CD4-positive, alpha-beta memory T cell (primary cell): ENCODE results near the gene SCAANT1. TPM values are rescaled to one million over a fixed set of nuclear protein-coding genes. Genes with fewer than 3 reads are reported as not detected.

Experiments
- CTCF ChIA-PET: fragments of 350-600 bp; sonication (Branson Sonifier 250); formaldehyde crosslinking; loops from one replicate; lab custom pipeline; 2021; ENCODE audit warnings: inconsistent platforms; ENCODE audit not compliant: partially characterized antibody; lab: Charles Lee
- POLR2A ChIA-PET: fragments of 350-600 bp; sonication (Branson Sonifier 250); formaldehyde crosslinking; loops from one replicate; lab custom pipeline; 2021; ENCODE audit not compliant: partially characterized antibody; lab: Charles Lee
- DNase-seq, 5 donors: peaks; one replicate each; pipeline versions ENCODE4 v3.0.0 to v3.0.0-alpha.2; 2020 to 2022; ENCODE audit warnings: mixed read lengths in 1 of 5
- H3K27ac ChIP-seq: one replicate; pipeline ENCODE4 v1.7.0; 2013; ENCODE audit warnings: low read depth, low read length
- H3K27me3 ChIP-seq: 2 replicates; pipeline ENCODE4 v1.7.0; 2013; ENCODE audit warnings: mild to moderate bottlenecking, low read length, moderate library complexity; ENCODE audit not compliant: insufficient read depth
- H3K36me3 ChIP-seq: 2 replicates; pipeline ENCODE4 v1.7.0; 2013; ENCODE audit warnings: mild to moderate bottlenecking, low read length, moderate library complexity; ENCODE audit not compliant: insufficient read depth
- H3K4me1 ChIP-seq: 2 replicates; pipeline ENCODE4 v1.7.0; 2013; ENCODE audit warnings: mild to moderate bottlenecking, low read length, moderate library complexity; ENCODE audit not compliant: insufficient read depth
- H3K4me3 ChIP-seq, 2 donors: one replicate each; pipeline ENCODE4 v1.7.0; 2013; ENCODE audit warnings: low read length in 2 of 2, mild to moderate bottlenecking in 1 of 2
- H3K9me3 ChIP-seq, 2 donors: one replicate each; pipeline ENCODE4 v1.7.0; 2013; ENCODE audit warnings: low read length in 2 of 2, control low read depth in 1 of 2; ENCODE audit not compliant: control insufficient read depth in 1 of 2
- H3K27ac Mint-ChIP-seq, 7 donors: one replicate each; pipeline ENCODE4 v1.8.0; 2020 to 2021; ENCODE audit warnings: mixed read lengths in 7 of 7, mild to moderate bottlenecking in 6 of 7, inconsistent platforms in 3 of 7, moderate library complexity in 3 of 7
- H3K27me3 Mint-ChIP-seq, 2 donors: one replicate each; pipeline ENCODE4 v1.8.0; 2020 to 2021; ENCODE audit warnings: mixed read lengths in 2 of 2
- H3K36me3 Mint-ChIP-seq, 2 donors: one replicate each; pipeline ENCODE4 v1.8.0; 2020 to 2021; ENCODE audit warnings: mixed read lengths in 2 of 2, inconsistent platforms in 1 of 2, mild to moderate bottlenecking in 1 of 2
- H3K4me1 Mint-ChIP-seq, 4 donors: one replicate each; pipeline ENCODE4 v1.8.0; 2020 to 2021; ENCODE audit warnings: mixed read lengths in 4 of 4, mild to moderate bottlenecking in 1 of 4
- H3K4me3 Mint-ChIP-seq, 8 donors: one replicate each; pipeline ENCODE4 v1.8.0; 2020 to 2021; ENCODE audit warnings: mixed read lengths in 8 of 8, mild to moderate bottlenecking in 7 of 8, moderate library complexity in 6 of 8, inconsistent platforms in 3 of 8
- H3K9me3 Mint-ChIP-seq, 8 donors: one replicate each; pipeline ENCODE4 v1.8.0; 2020 to 2021; ENCODE audit warnings: mixed read lengths in 8 of 8, mild to moderate bottlenecking in 5 of 8, inconsistent platforms in 3 of 8, moderate library complexity in 1 of 8
- intact Hi-C: fragments of 100-400 bp; cut with micrococcal nuclease; formaldehyde crosslinking; loops from one replicate; pipeline ENCODE4 v1.15.1; 2023
- polyA plus RNA-seq, 2 donors: library from polyadenylated mRNA; unstranded; fragments of 300-500 nt; fragmentation: Illumina TruSeq; gene quantifications; one replicate each; pipeline ENCODE4 v1.2.3, GENCODE V29; 2021
- total RNA-seq, 2 experiments: library from RNA; stranded (reverse); gene quantifications; one replicate each; pipeline ENCODE4 v1.2.3, GENCODE V29; 2021

Gene SCAANT1
- total and polyA plus RNA-seq, 4 experiments from 2014 or later: not detected

DNA sequence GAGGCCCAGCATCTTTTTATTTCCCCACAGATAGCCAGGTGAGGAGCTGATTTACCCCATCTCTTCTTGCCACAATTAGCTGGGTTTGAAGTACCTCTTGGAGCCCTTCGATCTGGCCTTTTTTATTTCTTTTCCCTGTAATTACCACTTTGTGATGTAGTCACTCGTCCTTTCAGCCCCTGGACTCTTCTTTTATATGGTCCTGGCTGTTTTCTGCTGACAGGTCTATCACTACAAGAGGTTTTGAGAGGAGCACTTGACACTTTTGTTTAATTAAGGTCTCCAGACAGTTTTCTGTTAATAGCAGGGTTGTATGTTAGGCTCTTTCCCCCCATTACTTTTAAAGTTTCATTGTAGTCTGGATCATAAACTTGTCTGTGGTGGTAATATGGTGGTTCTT lies 36.7 kb downstream of the SCAANT1 start:
- intact Hi-C loops: no loop called here
- Histone ChIP-seq H3K4me1 (peaks cover 55% of the 10 kb centered on the region), H3K4me3 (no peak overlapping the region), H3K27ac (no peak overlapping the region), H3K36me3 (no peaks in the 10 kb centered on the region), H3K9me3 (no peaks in the 10 kb centered on the region), H3K27me3 (no peaks in the 10 kb centered on the region)
- DNase-seq: no peak
- Mint-ChIP-seq H3K9me3 (no peaks in the 10 kb centered on the region), H3K4me3 (no peak overlapping the region), H3K36me3 (peaks cover 0 to 3% of the 10 kb centered on the region in 2 donors), H3K4me1 (peaks cover 56 to 83% (median 65%) of the 10 kb centered on the region in 4 donors), H3K27ac (peak overlapping the region in 4 of 7 donors; percentile 5 to 63 (median 12)), H3K27me3 (no peaks in the 10 kb centered on the region)
- CTCF ChIA-PET: no interaction called here
- POLR2A ChIA-PET: interaction anchor here (1.5 kb wide), 1 partner anchor 12 kb away, joined by 6 read pairs; the partner anchor contains the start of genes ATXN7 and THOC7

DNA sequence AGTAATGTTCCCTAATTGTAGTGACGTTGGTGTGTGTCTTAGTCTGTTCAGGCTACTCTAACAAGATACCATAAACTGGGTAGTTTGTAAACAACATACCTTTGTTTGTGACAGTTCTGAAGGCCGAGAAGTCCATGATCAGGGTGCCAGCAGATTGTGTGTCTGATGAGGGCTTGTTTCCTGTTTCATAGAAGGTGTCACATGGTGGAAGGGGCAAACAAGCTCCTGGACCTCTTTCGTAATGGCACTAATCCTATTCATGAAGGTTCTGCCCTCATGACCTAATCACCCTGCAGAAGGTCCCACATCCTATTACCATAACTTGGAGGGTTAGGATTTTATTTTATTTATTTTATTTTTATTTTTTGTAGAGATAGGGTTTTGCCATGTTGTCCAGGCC lies 37.4 kb downstream of the SCAANT1 start:
- no peaks in the 10 kb centered on the region for H3K27me3 ChIP-seq
- Mint-ChIP-seq H3K4me1 (peaks cover 53 to 83% (median 67%) of the 10 kb centered on the region in 4 donors), H3K9me3 (no peaks in the 10 kb centered on the region), H3K27ac (no peak overlapping the region), H3K4me3 (no peak overlapping the region), H3K27me3 (no peaks in the 10 kb centered on the region), H3K36me3 (peaks cover 0 to 3% of the 10 kb centered on the region in 2 donors)
- no peaks in the 10 kb centered on the region for H3K36me3 ChIP-seq
- ChIA-PET CTCF (interaction anchor here (0.8 kb wide), 1 partner anchor 8 kb away, joined by 3 read pairs; no protein-coding TSS in a partner anchor), POLR2A (interaction anchor here (1.5 kb wide), 1 partner anchor 11 kb away, joined by 6 read pairs; the partner anchor contains the start of genes ATXN7 and THOC7)
- no peak overlapping the region for H3K4me3 ChIP-seq
- H3K27ac ChIP-seq: no peak overlapping the region
- DNase-seq: no peak
- intact Hi-C loops: no loop called here
- H3K4me1 ChIP-seq: peaks cover 63% of the 10 kb centered on the region
- no peaks in the 10 kb centered on the region for H3K9me3 ChIP-seq

- POLR2A ChIA-PET: no interaction called here
These were observed 39.9 kb downstream of the SCAANT1 start for GRCh38 chr3:63872135-63872924.

DNA sequence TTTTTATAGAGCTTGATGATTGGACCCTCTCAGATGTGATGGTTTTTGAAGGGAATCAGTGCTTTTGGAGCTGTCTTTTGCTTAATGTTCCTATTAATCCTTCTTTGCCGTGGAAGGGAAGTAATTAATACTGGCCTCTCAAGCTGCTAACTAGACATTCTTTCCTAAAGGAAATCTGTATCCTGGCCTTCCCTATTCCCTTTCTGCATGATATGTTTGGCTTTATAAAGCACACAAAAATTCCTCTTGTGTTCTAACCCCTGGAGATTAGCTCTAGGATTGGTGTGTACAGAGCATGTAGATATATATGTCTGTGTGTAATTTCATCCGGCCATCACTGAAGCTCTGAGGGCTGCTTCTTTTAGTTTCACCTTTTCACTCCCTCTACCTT lies 41.6 kb downstream of the SCAANT1 start:
- intact Hi-C loops: no loop called here
- CTCF ChIA-PET: interaction anchor here (1.1 kb wide), 1 partner anchor 521 kb away, joined by 3 read pairs; no protein-coding TSS in a partner anchor
- peaks cover 35 to 78% (median 60%) of the 10 kb centered on the region in 4 donors for H3K4me1 Mint-ChIP-seq
- Histone ChIP-seq H3K4me1 (peaks cover 49% of the 10 kb centered on the region), H3K9me3 (no peaks in the 10 kb centered on the region), H3K27me3 (no peaks in the 10 kb centered on the region), H3K4me3 (no peak overlapping the region), H3K36me3 (no peaks in the 10 kb centered on the region), H3K27ac (no peak overlapping the region)
- H3K27ac Mint-ChIP-seq: peak overlapping the region in 3 of 7 donors; percentile 0 to 80 (median 13)
- H3K36me3 Mint-ChIP-seq: peaks cover 3 to 13% of the 10 kb centered on the region in 2 donors
- no peaks in the 10 kb centered on the region for H3K27me3 Mint-ChIP-seq
- H3K4me3 Mint-ChIP-seq: peak overlapping the region in 1 of 8 donors; percentile 6
- no peak for DNase-seq
- POLR2A ChIA-PET: no interaction called here
- no peaks in the 10 kb centered on the region for H3K9me3 Mint-ChIP-seq

More at GRCh38 chr3:63872135-63872924, 39.9 kb downstream of the SCAANT1 start:
- DNase-seq: no peak
- no peaks in the 10 kb centered on the region for H3K36me3 ChIP-seq
- no peaks in the 10 kb centered on the region for H3K9me3 ChIP-seq
- H3K4me3 Mint-ChIP-seq: no peak overlapping the region
- no peaks in the 10 kb centered on the region for H3K27me3 Mint-ChIP-seq
- H3K4me1 ChIP-seq: peaks cover 62% of the 10 kb centered on the region
- CTCF ChIA-PET: interaction anchor here (1.1 kb wide), 2 partner anchors 26 to 122 kb away, joined by 3 read pairs; no protein-coding TSS in a partner anchor
- H3K27ac ChIP-seq: no peak overlapping the region
- H3K4me3 ChIP-seq: no peak overlapping the region
- peak overlapping the region in 1 of 7 donors; percentile 75 for H3K27ac Mint-ChIP-seq
- peaks cover 43 to 82% (median 62%) of the 10 kb centered on the region in 4 donors for H3K4me1 Mint-ChIP-seq
- H3K27me3 ChIP-seq: no peaks in the 10 kb centered on the region
- intact Hi-C loops: no loop called here
- H3K36me3 Mint-ChIP-seq: peaks cover 0 to 6% of the 10 kb centered on the region in 2 donors
- H3K9me3 Mint-ChIP-seq: no peaks in the 10 kb centered on the region

DNA sequence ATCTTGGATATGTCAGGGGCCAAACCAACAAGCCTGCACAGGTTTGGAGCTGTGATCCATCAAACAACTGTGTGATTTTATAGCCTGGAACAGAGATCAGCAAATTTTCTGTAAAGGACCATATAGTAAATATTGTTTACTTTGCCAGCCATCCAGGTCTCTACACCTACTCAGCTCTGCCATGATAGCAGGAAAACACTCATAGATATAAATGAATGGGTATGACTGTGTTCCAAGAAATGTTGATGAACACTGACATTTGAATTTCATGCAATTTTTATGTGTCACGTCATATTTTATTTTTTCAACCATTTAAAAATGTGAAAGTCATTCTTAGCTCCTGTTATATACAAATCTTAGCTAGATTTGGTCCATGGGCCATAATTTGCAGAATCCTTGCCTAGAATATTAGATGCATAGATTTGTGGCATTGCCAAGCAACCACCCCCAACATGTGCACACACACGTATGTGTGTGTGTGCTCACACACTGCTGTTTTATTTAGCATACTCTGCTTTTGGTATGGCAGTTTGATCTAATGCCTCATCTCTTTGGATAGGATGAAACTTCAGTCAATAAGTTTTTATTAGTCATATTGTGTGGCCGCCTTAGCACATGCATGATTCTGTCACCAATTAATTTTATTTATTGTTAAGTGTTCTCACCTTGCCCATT lies 42.1 kb downstream of the SCAANT1 start:
- H3K4me1 ChIP-seq: peaks cover 48% of the 10 kb centered on the region
- POLR2A ChIA-PET: no interaction called here
- no peak overlapping the region for H3K27ac Mint-ChIP-seq
- peaks cover 3 to 16% of the 10 kb centered on the region in 2 donors for H3K36me3 Mint-ChIP-seq
- no peaks in the 10 kb centered on the region for H3K9me3 ChIP-seq
- H3K4me1 Mint-ChIP-seq: peaks cover 34 to 76% (median 59%) of the 10 kb centered on the region in 4 donors
- H3K36me3 ChIP-seq: no peaks in the 10 kb centered on the region
- intact Hi-C loops: loop anchor here (10.0 kb wide), 1 partner anchor 155 kb away; the partner anchor contains the start of gene PSMD6
- H3K27me3 Mint-ChIP-seq: no peaks in the 10 kb centered on the region
- no peaks in the 10 kb centered on the region for H3K27me3 ChIP-seq
- no peak overlapping the region for H3K4me3 ChIP-seq
- no peak overlapping the region for H3K27ac ChIP-seq
- CTCF ChIA-PET: interaction anchor here (1.0 to 1.4 kb wide), 3 partner anchors 14 to 520 kb away, joined by 3 to 4 read pairs (median 4); partner anchors contain the start of gene PSMD6
- DNase-seq: no peak
- H3K9me3 Mint-ChIP-seq: no peaks in the 10 kb centered on the region
- H3K4me3 Mint-ChIP-seq: no peak overlapping the region

DNA sequence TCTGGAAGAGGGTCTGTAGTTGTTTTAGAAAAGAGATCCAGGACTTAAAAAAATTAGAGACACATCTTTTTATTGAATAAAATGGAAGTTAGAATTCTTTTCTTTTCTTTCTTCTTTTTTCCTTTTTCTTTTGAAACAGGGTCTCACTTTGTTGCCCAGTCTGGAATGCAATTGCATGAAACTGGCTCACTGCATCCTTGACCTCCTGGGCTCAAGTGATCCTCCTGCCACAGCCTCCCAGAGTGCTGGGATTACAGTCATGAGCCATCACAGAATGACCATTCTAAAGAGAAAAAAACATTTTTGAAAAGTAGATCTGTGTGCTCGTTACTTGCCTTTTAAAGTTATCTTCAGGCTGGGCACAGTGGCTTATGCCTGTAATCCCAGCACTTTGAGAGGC lies 45.0 kb downstream of the SCAANT1 start:
- no peak overlapping the region for H3K4me3 Mint-ChIP-seq
- CTCF ChIA-PET: no interaction called here

More for the DNA sequence above, 45.0 kb downstream of the SCAANT1 start:
- no peaks in the 10 kb centered on the region for H3K27me3 Mint-ChIP-seq
- intact Hi-C loops: loop anchor here (10.0 kb wide), 1 partner anchor 158 kb away; the partner anchor contains the start of gene PSMD6
- peaks cover 3 to 26% of the 10 kb centered on the region in 2 donors for H3K36me3 Mint-ChIP-seq
- Histone ChIP-seq H3K27me3 (no peaks in the 10 kb centered on the region), H3K27ac (no peak overlapping the region), H3K9me3 (no peaks in the 10 kb centered on the region), H3K36me3 (no peaks in the 10 kb centered on the region), H3K4me1 (peaks cover 53% of the 10 kb centered on the region), H3K4me3 (no peak overlapping the region)
- peak overlapping the region in 2 of 7 donors; percentile 38 to 70 for H3K27ac Mint-ChIP-seq
- peaks cover 35 to 68% (median 55%) of the 10 kb centered on the region in 4 donors for H3K4me1 Mint-ChIP-seq
- POLR2A ChIA-PET: interaction anchor here (1.8 kb wide), 1 partner anchor 45 kb away, joined by 5 read pairs; the partner anchor contains the start of gene SCAANT1
- no peak for DNase-seq
- no peaks in the 10 kb centered on the region for H3K9me3 Mint-ChIP-seq
